IPS DF 6.9 (cell line): ENCODE measurements around the gene PRKAR2B.
"Not testable (repeated sequence)": the region's sequence is repeated elsewhere in the genome, so short reads cannot be mapped to it uniquely, and the experiment has no call there.

Experiments
- DNase-seq: peaks from one replicate; pipeline ENCODE4 v3.0.0-alpha.2; 2013; ENCODE audit warnings: low read depth, low spot score
- H3K27ac ChIP-seq: one replicate; pipeline ENCODE4 v1.5.1; 2013; ENCODE audit warnings: low read length, control low read depth
- H3K27me3 ChIP-seq: 2 replicates; pipeline ENCODE4 v1.6.1; 2013; ENCODE audit warnings: mild to moderate bottlenecking, low read length; ENCODE audit not compliant: control insufficient read depth, insufficient read depth
- H3K36me3 ChIP-seq: 2 replicates; pipeline ENCODE4 v1.6.1; 2013; ENCODE audit warnings: low read length; ENCODE audit not compliant: control insufficient read depth, insufficient read depth
- H3K4me1 ChIP-seq: 2 replicates; pipeline ENCODE4 v1.6.1; 2013; ENCODE audit warnings: low read length; ENCODE audit not compliant: control insufficient read depth, insufficient read depth
- H3K4me3 ChIP-seq: 2 replicates; pipeline ENCODE4 v1.5.1; 2013; ENCODE audit warnings: mild to moderate bottlenecking, low read length
- H3K9me3 ChIP-seq: 2 replicates; pipeline ENCODE4 v1.6.1; 2013; ENCODE audit warnings: low read length, inconsistent platforms; ENCODE audit not compliant: control insufficient read depth, insufficient read depth
- WGBS: extraction: QIAGEN DNeasy Blood & Tissue Kit; methylation state at CpG from one replicate; pipeline ENCODE4 v1.1.7; 2013; ENCODE audit warnings: mixed read lengths, missing lambda C conversion rate; ENCODE audit not compliant: insufficient read length, insufficient coverage; 5-methylcytosine and 5-hydroxymethylcytosine counted together

The PRKAR2B gene

DNA sequence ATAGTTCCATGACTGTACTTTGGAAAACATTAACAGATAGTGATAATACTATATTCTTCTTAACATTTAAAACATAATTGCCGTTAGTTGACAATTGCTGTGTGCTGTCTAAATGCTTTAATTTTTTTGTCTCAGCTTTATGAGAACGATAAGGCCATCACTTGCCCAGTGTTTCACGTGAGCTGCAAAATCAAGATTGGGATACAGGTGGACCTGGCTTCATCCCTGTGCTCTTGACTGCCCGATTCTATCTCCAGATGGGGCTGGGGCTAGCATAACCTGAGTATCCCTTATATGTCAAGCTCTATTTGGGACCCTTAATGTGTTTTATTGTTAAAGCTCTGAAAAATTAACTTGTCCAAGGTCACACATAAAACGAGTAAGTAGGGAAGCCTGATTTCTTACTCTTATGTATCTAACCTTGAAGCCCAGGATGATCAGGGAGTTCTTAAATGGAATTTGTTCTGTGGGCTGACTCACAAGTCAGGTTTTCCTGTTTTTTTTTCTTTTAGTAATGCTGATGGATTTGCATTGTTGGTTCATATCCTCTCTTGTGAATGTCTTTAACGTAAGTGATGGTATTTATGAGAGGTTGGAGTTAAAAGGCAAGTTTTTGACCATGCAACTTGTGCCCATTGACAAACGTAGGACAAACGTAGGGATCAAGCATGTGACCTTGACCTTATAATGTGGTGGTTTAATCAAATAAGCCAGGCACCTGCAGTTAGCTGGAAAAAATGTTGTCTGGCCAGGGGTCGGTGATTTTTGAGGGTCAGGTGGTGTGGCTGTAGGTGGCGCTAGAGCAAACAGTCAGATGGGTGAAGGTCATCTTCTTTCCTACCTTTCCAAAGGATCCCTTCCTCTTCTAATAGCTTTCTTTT, 3.6 kb downstream of the PRKAR2B start:
- DNase-seq = no peak
- no peaks in the 10 kb centered on the region for H3K36me3 ChIP-seq
- no CpG with 5 or more reads among the region's 10 CpGs for WGBS
- H3K27me3 ChIP-seq = no peaks in the 10 kb centered on the region
- no peaks in the 10 kb centered on the region for H3K9me3 ChIP-seq
- H3K27ac ChIP-seq = no peak overlapping the region
- H3K4me1 ChIP-seq = peaks cover 1% of the 10 kb centered on the region; the same call in 1 of the 2 replicates
- H3K4me3 ChIP-seq = no peak overlapping the region

DNA sequence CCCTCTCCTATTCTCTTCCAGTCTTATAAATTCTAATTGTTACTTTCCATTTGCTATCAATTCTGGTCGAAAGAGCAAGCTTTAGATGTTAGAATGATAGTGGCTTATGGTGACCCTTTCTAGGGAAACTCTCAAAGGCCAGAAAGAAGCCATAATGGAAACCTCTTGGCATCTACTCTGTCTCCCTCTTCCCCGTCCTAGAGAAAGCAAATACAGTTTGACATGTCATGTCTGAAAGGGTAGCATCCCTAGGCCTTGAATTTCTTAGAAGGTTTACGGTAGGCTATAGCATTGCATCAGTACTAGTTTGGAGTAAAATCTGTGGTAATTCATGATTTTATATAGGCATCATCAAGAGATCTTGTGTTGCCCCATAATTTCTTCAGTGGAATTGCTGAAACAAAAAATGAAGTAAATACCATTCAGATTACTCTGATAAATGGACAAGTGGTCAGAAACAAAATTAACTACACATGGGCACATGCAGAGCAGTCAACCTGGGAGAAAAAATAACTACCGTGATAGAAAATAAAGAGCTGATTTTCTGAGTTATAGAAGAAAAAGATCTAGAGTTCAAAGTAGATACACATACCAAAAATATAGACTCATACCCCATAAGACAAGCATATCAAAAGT, 4.4 kb downstream of the PRKAR2B start:
- peaks cover 1% of the 10 kb centered on the region; the same call in 1 of the 2 replicates for H3K4me1 ChIP-seq
- no peak for DNase-seq
- H3K27me3 ChIP-seq = no peaks in the 10 kb centered on the region
- no peaks in the 10 kb centered on the region for H3K36me3 ChIP-seq
- no CpG with 5 or more reads among the region's 4 CpGs for WGBS
- no peaks in the 10 kb centered on the region for H3K9me3 ChIP-seq
- no peak overlapping the region for H3K27ac ChIP-seq
- no peak overlapping the region for H3K4me3 ChIP-seq

DNA sequence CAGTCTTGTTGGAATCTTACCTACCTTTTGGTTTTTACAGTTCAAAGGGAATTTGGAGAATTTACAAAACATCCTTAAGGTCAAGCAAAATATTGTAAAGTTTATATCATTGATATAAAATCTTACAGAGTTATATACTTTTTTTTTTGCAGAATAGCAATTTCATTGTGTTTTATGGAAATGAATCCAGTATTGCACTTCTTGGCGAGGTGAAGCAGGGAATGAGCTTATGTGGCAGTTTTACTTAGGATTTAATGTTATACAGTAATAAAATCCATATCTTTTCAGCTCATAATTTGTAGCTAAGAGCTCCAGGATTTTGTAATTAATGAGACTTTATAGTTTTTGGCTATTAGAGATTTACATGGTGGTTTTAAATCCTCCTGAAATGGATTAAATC, 5.0 kb downstream of the PRKAR2B start:
- Histone ChIP-seq H3K9me3 (no peaks in the 10 kb centered on the region), H3K27me3 (no peaks in the 10 kb centered on the region), H3K36me3 (no peaks in the 10 kb centered on the region), H3K4me3 (no peak overlapping the region), H3K27ac (no peak overlapping the region), H3K4me1 (peaks cover 1% of the 10 kb centered on the region; the same call in 1 of the 2 replicates)
- no peak for DNase-seq
- WGBS = no CpG with 5 or more reads among the region's 1 CpG

DNA sequence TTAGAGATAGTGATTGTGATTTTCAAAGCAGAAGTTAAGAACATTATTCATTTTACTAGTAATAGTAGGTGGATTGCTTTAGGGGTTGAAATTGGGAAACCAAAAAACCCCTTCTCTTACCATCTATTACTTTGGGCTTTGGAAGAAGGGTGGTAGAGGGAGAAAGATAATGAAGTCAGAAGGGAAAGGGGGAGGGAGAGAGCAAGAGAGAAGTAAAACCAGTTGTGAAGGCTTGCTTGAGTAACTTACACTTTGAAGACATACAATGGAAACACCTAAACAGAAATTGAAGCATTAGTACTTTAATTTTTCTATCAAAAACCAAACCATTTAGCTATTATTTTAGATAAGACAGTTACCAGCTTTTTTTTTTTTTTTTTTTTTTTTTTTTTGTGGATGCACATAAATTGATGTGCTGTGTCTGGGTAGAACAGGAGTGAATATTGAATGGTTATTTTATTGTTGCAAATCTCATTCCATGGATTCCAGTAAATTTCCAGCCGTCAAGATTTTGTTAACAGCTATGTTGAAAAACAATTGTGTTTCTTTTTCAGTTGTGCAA, 5.5 kb downstream of the PRKAR2B start:
- no CpG with 5 or more reads among the region's 1 CpG for WGBS
- no peak for DNase-seq

DNA sequence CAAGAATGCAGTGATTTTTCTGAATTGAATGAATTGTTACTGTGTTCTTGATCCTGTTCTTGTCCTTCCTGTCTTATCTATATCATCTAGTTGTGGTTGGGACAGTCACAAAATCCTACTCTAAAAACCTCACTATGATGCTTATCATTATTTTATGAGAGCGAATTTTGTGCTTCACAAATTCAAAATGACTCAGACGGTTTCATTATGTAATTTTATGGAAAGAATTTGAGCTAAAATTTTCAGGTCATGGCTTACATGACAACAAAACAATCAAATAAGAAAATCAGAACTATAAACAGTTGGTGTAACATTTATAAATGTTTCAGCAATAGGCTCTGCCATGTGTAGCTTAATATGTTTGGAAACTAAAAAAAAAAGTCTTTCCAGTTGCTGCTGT, 6.9 kb downstream of the PRKAR2B start:
- H3K4me3 ChIP-seq = no peak overlapping the region
- H3K27me3 ChIP-seq = no peaks in the 10 kb centered on the region
- DNase-seq = no peak
- no peaks in the 10 kb centered on the region for H3K9me3 ChIP-seq
- no peaks in the 10 kb centered on the region for H3K36me3 ChIP-seq
- no peak overlapping the region for H3K27ac ChIP-seq
- no CpG with 5 or more reads among the region's 2 CpGs for WGBS
- peaks cover 1% of the 10 kb centered on the region; the same call in 1 of the 2 replicates for H3K4me1 ChIP-seq

More for the DNA sequence above, 5.5 kb downstream of the PRKAR2B start:
- Histone ChIP-seq H3K4me3 (no peak overlapping the region), H3K27ac (no peak overlapping the region), H3K36me3 (no peaks in the 10 kb centered on the region), H3K9me3 (no peaks in the 10 kb centered on the region), H3K4me1 (peaks cover 1% of the 10 kb centered on the region; the same call in 1 of the 2 replicates), H3K27me3 (no peaks in the 10 kb centered on the region)

DNA sequence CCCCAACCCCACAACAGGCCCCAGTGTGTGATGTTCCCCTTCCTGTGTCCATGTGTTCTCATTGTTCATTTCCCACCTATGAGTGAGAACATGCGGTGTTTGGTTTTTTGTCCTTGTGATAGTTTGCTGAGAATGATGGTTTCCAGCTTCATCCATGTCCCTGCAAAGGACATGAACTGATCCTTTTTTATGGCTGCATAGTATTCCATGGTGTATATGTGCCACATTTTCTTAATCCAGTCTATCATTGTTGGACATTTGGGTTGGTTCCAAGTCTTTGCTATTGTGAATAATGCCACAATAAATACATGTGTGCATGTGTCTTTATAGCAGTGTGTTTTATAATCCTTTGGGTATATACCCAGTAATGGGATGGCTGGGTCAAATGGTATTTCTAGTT, 10.5 kb downstream of the PRKAR2B start:
- not testable (repeated sequence) for H3K36me3 ChIP-seq, H3K4me1 ChIP-seq, DNase-seq, H3K27ac ChIP-seq, H3K9me3 ChIP-seq, H3K4me3 ChIP-seq, H3K27me3 ChIP-seq
- WGBS = no CpG with 5 or more reads among the region's 1 CpG

DNA sequence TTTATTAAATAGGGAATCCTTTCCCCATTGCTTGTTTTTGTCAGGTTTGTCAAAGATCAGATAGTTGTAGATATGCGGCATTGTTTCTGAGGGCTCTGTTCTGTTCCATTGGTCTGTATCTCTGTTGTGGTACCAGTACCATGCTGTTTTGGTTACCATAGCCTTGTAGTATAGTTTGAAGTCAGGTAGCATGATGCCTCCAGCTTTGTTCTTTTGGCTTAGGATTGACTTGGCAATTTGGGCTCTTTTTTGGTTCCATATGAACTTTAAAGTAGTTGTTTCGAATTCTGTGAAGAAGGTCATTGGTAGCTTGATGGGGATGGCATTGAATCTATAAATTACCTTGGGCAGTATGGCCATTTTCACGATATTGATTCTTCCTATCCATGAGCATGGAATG, 11.6 kb downstream of the PRKAR2B start:
- not testable (repeated sequence) for H3K27me3 ChIP-seq, H3K27ac ChIP-seq, H3K4me3 ChIP-seq, H3K9me3 ChIP-seq, DNase-seq, H3K4me1 ChIP-seq, H3K36me3 ChIP-seq
- WGBS = no CpG with 5 or more reads among the region's 3 CpGs

DNA sequence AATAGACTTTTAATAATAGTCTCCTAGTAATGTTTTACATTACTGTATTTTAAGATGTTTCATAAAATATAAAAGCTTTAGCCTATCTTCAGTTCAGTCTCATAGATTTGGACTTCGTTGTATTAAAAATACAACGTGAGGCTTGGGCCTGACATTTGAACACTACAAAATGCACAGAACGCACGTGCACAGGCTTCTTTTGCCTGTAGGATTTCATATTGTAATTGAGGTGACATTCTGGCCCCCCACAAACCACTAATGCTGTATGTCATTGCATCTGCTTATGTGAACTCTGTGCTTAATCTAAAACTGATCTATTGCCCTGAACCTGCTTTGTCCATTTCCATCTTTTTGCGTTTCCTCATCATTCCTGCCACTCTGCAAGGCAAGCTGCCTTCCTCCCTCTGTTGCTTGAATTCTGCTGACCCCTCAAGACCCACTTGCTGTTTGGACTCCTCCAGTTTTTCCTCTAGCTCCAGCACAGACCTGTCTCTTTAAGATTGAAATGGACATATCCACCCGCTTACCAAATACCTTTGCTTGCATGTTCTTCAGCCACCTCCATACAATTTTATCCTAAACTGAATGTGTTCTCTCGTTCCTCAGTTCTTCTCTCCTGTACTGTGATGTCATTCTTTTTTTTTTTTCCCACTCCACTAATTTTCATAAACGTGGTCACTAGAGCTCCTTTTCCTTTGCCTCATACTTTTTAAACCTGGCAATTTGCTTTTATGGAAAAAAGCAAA, 12.4 kb downstream of the PRKAR2B start:
- Histone ChIP-seq H3K9me3 (no peaks in the 10 kb centered on the region), H3K36me3 (no peaks in the 10 kb centered on the region), H3K27ac (no peak overlapping the region), H3K4me1 (no peaks in the 10 kb centered on the region), H3K4me3 (no peak overlapping the region), H3K27me3 (no peaks in the 10 kb centered on the region)
- no peak for DNase-seq
- no CpG with 5 or more reads among the region's 8 CpGs for WGBS

DNA sequence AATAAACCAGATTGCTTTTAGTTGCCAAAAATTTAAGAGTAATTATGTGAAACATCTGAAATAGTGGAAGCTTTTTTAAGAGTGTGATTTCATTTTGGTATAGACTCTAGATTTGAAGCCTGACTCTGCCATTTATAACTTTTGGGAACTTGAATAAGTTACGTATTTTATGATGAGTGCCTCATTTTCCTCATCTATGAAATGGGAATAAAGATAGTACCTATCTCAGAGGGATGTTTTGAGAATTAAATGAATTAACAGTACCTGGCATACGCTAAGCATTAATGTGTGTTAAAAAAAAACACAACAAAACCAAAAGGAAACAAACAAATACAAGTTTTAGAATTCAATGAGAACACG, 12.9 kb downstream of the PRKAR2B start:
- no peak for DNase-seq
- H3K27me3 ChIP-seq = no peaks in the 10 kb centered on the region
- no peaks in the 10 kb centered on the region for H3K36me3 ChIP-seq
- H3K27ac ChIP-seq = no peak overlapping the region
- H3K9me3 ChIP-seq = no peaks in the 10 kb centered on the region
- H3K4me1 ChIP-seq = no peaks in the 10 kb centered on the region
- no peak overlapping the region for H3K4me3 ChIP-seq
- no CpG with 5 or more reads among the region's 3 CpGs for WGBS

DNA sequence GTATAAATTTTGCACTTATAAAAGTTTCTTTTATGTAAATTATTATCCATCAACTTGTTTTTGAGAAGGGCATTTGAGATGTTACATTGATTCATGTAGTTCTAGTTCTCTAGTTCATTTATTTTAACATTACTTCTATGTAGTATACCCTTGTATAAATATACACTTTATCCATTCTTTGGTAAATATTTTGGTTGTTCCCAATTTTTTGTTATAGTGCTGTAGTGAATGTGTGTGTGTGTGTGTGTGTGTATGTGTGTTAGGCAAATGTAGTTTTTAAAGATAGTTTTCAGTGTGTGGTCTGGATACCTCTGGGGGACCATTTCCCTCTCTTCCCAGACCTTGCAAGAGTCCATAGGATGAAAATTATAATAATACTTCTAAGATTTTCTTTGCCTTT, 15.0 kb downstream of the PRKAR2B start:
- Histone ChIP-seq H3K36me3 (no peaks in the 10 kb centered on the region), H3K27ac (no peak overlapping the region), H3K4me1 (no peaks in the 10 kb centered on the region), H3K27me3 (no peaks in the 10 kb centered on the region), H3K9me3 (no peaks in the 10 kb centered on the region), H3K4me3 (no peak overlapping the region)
- DNase-seq = no peak
